Measurements from ENCODE around the gene TPPP.
A peak's percentile ranks its signal among the peaks of the same experiment; 100 is the strongest.
"Not testable (repeated sequence)": the region's sequence is repeated elsewhere in the genome, so short reads cannot be mapped to it uniquely, and the experiment has no call there.

Gene TPPP

GRCh38 chr5:693271-694041 lies at the start of gene TPPP:
Gene TPPP (minus strand): TSS chr5:693352. CDS start chr5:678060, 15,292 bp downstream.
- peak; percentile 78 for DNase-seq (ENCODE audit: low spot score)

- not testable (repeated sequence) for DNase-seq (ENCODE audit: low spot score)
These were observed 49.1 kb upstream of the TPPP start for GRCh38 chr5:742276-742675.

GRCh38 chr5:734145-734544 lies 41.0 kb upstream of the TPPP start:
- not testable (repeated sequence) for DNase-seq (ENCODE audit: low spot score)

GRCh38 chr5:732754-733454 lies 39.8 kb upstream of the TPPP start:
- DNase-seq (ENCODE audit: low spot score): not testable (repeated sequence)

- not testable (repeated sequence) for DNase-seq (ENCODE audit: low spot score)
These were observed 36.1 kb upstream of the TPPP start for GRCh38 chr5:729225-729624.

- not testable (repeated sequence) for DNase-seq (ENCODE audit: low spot score)
These were observed 33.9 kb upstream of the TPPP start for GRCh38 chr5:727087-727486.

GRCh38 chr5:723865-724264 lies 30.7 kb upstream of the TPPP start:
- DNase-seq (ENCODE audit: low spot score): not testable (repeated sequence)

- DNase-seq (ENCODE audit: low spot score): not testable (repeated sequence)
These were observed 30.2 kb upstream of the TPPP start for GRCh38 chr5:723309-723708.

- DNase-seq (ENCODE audit: low spot score): not testable (repeated sequence)
These were observed 26.2 kb upstream of the TPPP start for GRCh38 chr5:719379-719778.

GRCh38 chr5:717143-717542 lies 24.0 kb upstream of the TPPP start:
- DNase-seq (ENCODE audit: low spot score): no peak

- not testable (repeated sequence) for DNase-seq (ENCODE audit: low spot score)
These were observed 23.6 kb upstream of the TPPP start for GRCh38 chr5:716740-717139.

- DNase-seq (ENCODE audit: low spot score): not testable (repeated sequence)
These were observed 22.5 kb upstream of the TPPP start for GRCh38 chr5:715636-716035.

GRCh38 chr5:714215-715118 lies 21.3 kb upstream of the TPPP start:
- not testable (repeated sequence) for DNase-seq (ENCODE audit: low spot score)

GRCh38 chr5:713686-714085 lies 20.5 kb upstream of the TPPP start:
- not testable (repeated sequence) for DNase-seq (ENCODE audit: low spot score)

- not testable (repeated sequence) for DNase-seq (ENCODE audit: low spot score)
These were observed 15.8 kb upstream of the TPPP start for GRCh38 chr5:708848-709517.

GRCh38 chr5:708374-708773 lies 15.2 kb upstream of the TPPP start:
- DNase-seq (ENCODE audit: low spot score): not testable (repeated sequence)

- not testable (repeated sequence) for DNase-seq (ENCODE audit: low spot score)
These were observed 13.0 kb upstream of the TPPP start for GRCh38 chr5:706127-706526.

GRCh38 chr5:696753-697702 lies 3.9 kb upstream of the TPPP start:
- DNase-seq (ENCODE audit: low spot score): not testable (repeated sequence)

GRCh38 chr5:696191-696590 lies 3.0 kb upstream of the TPPP start:
- DNase-seq (ENCODE audit: low spot score): not testable (repeated sequence)

- DNase-seq (ENCODE audit: low spot score): not testable (repeated sequence)
These were observed 2.3 kb upstream of the TPPP start for GRCh38 chr5:695475-695874.

All from CD4-positive, alpha-beta T cell treated with Interleukin-6 at 100 ng/mL for 8 hours (primary cell).